ENCODE data around the gene RAB3GAP2. TPM values are rescaled to one million over a fixed set of nuclear protein-coding genes. Genes with fewer than 3 reads are reported as not detected.
A peak's percentile ranks its signal among the peaks of the same experiment; 100 is the strongest.

The RAB3GAP2 gene
- total and polyA plus RNA-seq, 2 of the 13 experiments (the other 11 are each of a cell fraction or from before 2014, with no cell fraction given): 22.6 to 25.0 TPM

GRCh38 chr1:220320709-220321108, 48.5 kb upstream of the RAB3GAP2 start:
- CTCF ChIA-PET (ENCODE audit: low intra/inter-chr PET ratio, low total read pairs): no interaction called here
- DNase-seq (ENCODE audit: low spot score) (no peak), ATAC-seq (no peak), FAIRE-seq (no peak)
- intact Hi-C loops (cut with micrococcal nuclease; ENCODE audit: unreplicated experiment): no loop called here
- TF ChIP-seq CSRNP2 (CRISPR knock-in tag; conservative IDR thresholded peaks at IDR 0.05; ENCODE audit: low read depth): no peak
- peak; percentile 64 to 73 for TF ChIP-seq MAFK (conservative IDR thresholded peaks at IDR 0.05 in 1 of 2, IDR thresholded peaks at IDR 0.05 in 1 of 2; ENCODE audit: low read length in 2 of 2)
- TF ChIP-seq MAFF (IDR thresholded peaks at IDR 0.05; ENCODE audit: low read depth, low read length): peak; percentile 65
- POLR2A ChIA-PET: no interaction called here
- peaks cover 0 to 3% of the 10 kb centered on the region in 2 experiments; a peak in 1 of 5 replicates for H3K27me3 ChIP-seq (ENCODE audit: control insufficient read depth in 1 of 2, insufficient read depth in 2 of 2, low read length in 2 of 2)
- H3K9ac ChIP-seq (ENCODE audit: insufficient read depth, low read depth, low read length): no peak overlapping the region
- no TSS peak for BruUV-seq (replicated peaks)
- H3K27ac ChIP-seq (ENCODE audit: extremely low read length, insufficient read depth, low read length): no peak overlapping the region
- H3K36me3 ChIP-seq (replicated peaks in 1 of 2; ENCODE audit: control insufficient read depth in 1 of 2, insufficient read depth in 2 of 2, low read length in 2 of 2): no peaks in the 10 kb centered on the region
- H3K9me3 ChIP-seq (ENCODE audit: low read length): no peaks in the 10 kb centered on the region
- H2AFZ ChIP-seq (ENCODE audit: low read length): no peak overlapping the region
- H3K4me3 ChIP-seq (replicated peaks in 1 of 3; ENCODE audit: insufficient read depth in 1 of 3, low read depth in 2 of 3, low read length in 3 of 3): no peak overlapping the region
- no peaks in the 10 kb centered on the region for H4K20me1 ChIP-seq (ENCODE audit: insufficient read depth, low read length)
- in situ Hi-C loops (cut with HindIII; ENCODE audit: extremely low pct_ligation_motif_present, low pct_unique_long_range_greater_than_20kb): no loop called here
- 0% methylated on average over 2 of the region's 2 CpGs for WGBS (ENCODE audit: low lambda C conversion rate)
- no peak overlapping the region for H3K4me2 ChIP-seq (ENCODE audit: low read depth, low read length)
- no peaks in the 10 kb centered on the region for H3K4me1 ChIP-seq (ENCODE audit: insufficient read depth, low read length)
- H3K79me2 ChIP-seq (ENCODE audit: insufficient read depth, low read length): no peaks in the 10 kb centered on the region

- DNase-seq (ENCODE audit: low spot score) (no peak), FAIRE-seq (no peak), ATAC-seq (no peak)
- Histone ChIP-seq H3K4me2 (ENCODE audit: low read depth, low read length) (no peak overlapping the region), H3K27me3 (ENCODE audit: control insufficient read depth in 1 of 2, insufficient read depth in 2 of 2, low read length in 2 of 2) (peaks cover 0 to 3% of the 10 kb centered on the region in 2 experiments; a peak in 1 of 5 replicates), H3K4me3 (replicated peaks in 1 of 3; ENCODE audit: insufficient read depth in 1 of 3, low read depth in 2 of 3, low read length in 3 of 3) (no peak overlapping the region), H3K9ac (ENCODE audit: insufficient read depth, low read depth, low read length) (no peak overlapping the region), H3K36me3 (replicated peaks in 1 of 2; ENCODE audit: control insufficient read depth in 1 of 2, insufficient read depth in 2 of 2, low read length in 2 of 2) (no peaks in the 10 kb centered on the region), H4K20me1 (ENCODE audit: insufficient read depth, low read length) (no peaks in the 10 kb centered on the region), H3K4me1 (ENCODE audit: insufficient read depth, low read length) (no peaks in the 10 kb centered on the region), H2AFZ (ENCODE audit: low read length) (no peak overlapping the region), H3K79me2 (ENCODE audit: insufficient read depth, low read length) (no peaks in the 10 kb centered on the region), H3K9me3 (ENCODE audit: low read length) (no peaks in the 10 kb centered on the region), H3K27ac (ENCODE audit: extremely low read length, insufficient read depth, low read length) (no peak overlapping the region)
- WGBS (ENCODE audit: low lambda C conversion rate): 0% methylated on average over 1 of the region's 1 CpG
- ChIA-PET POLR2A (no interaction called here), CTCF (ENCODE audit: low intra/inter-chr PET ratio, low total read pairs) (no interaction called here)
- intact Hi-C loops (cut with micrococcal nuclease; ENCODE audit: unreplicated experiment) (no loop called here), in situ Hi-C loops (cut with HindIII; ENCODE audit: extremely low pct_ligation_motif_present, low pct_unique_long_range_greater_than_20kb) (no loop called here)
- TF ChIP-seq ZNF275 (CRISPR knock-in tag; IDR thresholded peaks at IDR 0.05; ENCODE audit: borderline replicate concordance) (no peak), ZNF772 (CRISPR knock-in tag; IDR thresholded peaks at IDR 0.05) (no peak), GPN1 (CRISPR knock-in tag; IDR thresholded peaks at IDR 0.05; ENCODE audit: borderline replicate concordance) (no peak), MZF1 (CRISPR knock-in tag; IDR thresholded peaks at IDR 0.05; ENCODE audit: borderline replicate concordance) (no peak)
- BruUV-seq (replicated peaks): no TSS peak
These were observed 46.4 kb upstream of the RAB3GAP2 start for GRCh38 chr1:220318673-220319072.
